ENCODE data around the gene PEX12. TPM values are rescaled to one million over a fixed set of nuclear protein-coding genes. Genes with fewer than 3 reads are reported as not detected.

Gene PEX12
- total and polyA plus RNA-seq, 2 donors (not counting 3 experiments of a cell fraction or from before 2014, with no cell fraction given): 3.4 to 4.5 TPM

- CTCF ChIA-PET: no interaction called here
- TF ChIP-seq POLR2A (IDR thresholded peaks at IDR 0.05; ENCODE audit: low read depth, low read length): no peak
- TF ChIP-seq JUN (IDR thresholded peaks at IDR 0.05; ENCODE audit: borderline replicate concordance, insufficient read depth, insufficient read length, low read depth): no peak
- TF ChIP-seq CTCF (IDR thresholded peaks at IDR 0.05; ENCODE audit: extremely low read depth in 1 of 2, insufficient read depth in 1 of 2, low read depth in 1 of 2, low read length in 2 of 2): no peak
- no peak for TF ChIP-seq MYC (IDR thresholded peaks at IDR 0.05; ENCODE audit: low read depth, low read length)
- TF ChIP-seq MAX (IDR thresholded peaks at IDR 0.05; ENCODE audit: insufficient read depth, insufficient read length): no peak
- no peak for TF ChIP-seq GATA2 (IDR thresholded peaks at IDR 0.05; ENCODE audit: insufficient read depth, insufficient read length, low read depth, low read length)
- no peak overlapping the region for H3K9ac ChIP-seq (replicated peaks; ENCODE audit: extremely low read depth, insufficient read depth, low read length)
- FAIRE-seq (no peak), DNase-seq (ENCODE audit: low read depth, low spot score) (no peak)
- H3K27me3 ChIP-seq (ENCODE audit: control insufficient read depth in 2 of 2, insufficient read depth in 2 of 2, low read length in 2 of 2): no peaks in the 10 kb centered on the region
- no peaks in the 10 kb centered on the region for H3K9me3 ChIP-seq (replicated peaks; ENCODE audit: control insufficient read depth, insufficient read depth, low read length)
- no peak overlapping the region for H3K4me3 ChIP-seq (replicated peaks in 1 of 3; ENCODE audit: insufficient read depth in 1 of 3, low read depth in 1 of 3, low read length in 3 of 3)
- no peaks in the 10 kb centered on the region for H4K20me1 ChIP-seq (replicated peaks; ENCODE audit: control insufficient read depth, extremely low read depth, insufficient read depth, low read length)
- H2AFZ ChIP-seq (ENCODE audit: low read depth, low read length): no peak overlapping the region
- POLR2A ChIA-PET: interaction anchor here (0.5 to 0.6 kb wide), 2 partner anchors 30 to 462 kb away, joined by 4 to 5 read pairs; no protein-coding TSS in a partner anchor
- no peak overlapping the region for H3K4me2 ChIP-seq (ENCODE audit: insufficient read depth, low read length)
- H3K4me1 ChIP-seq (ENCODE audit: control insufficient read depth, extremely low read depth, insufficient read depth, low read length): no peaks in the 10 kb centered on the region
- BruUV-seq (replicated peaks): no TSS peak
- H3K9me1 ChIP-seq (replicated peaks; ENCODE audit: control insufficient read depth, extremely low read depth, insufficient read depth, low read length): peaks cover 2% of the 10 kb centered on the region
- intact Hi-C loops (cut with micrococcal nuclease) (no loop called here), dilution Hi-C loops (cut with MboI; ENCODE audit: extremely low pct_ligation_motif_present, low sequenced_read_pairs) (loop anchor here (25.0 kb wide), 1 partner anchor 132 kb away; the partner anchor contains the start of gene RASL10B)
- peaks cover 6% of the 10 kb centered on the region for H3K79me2 ChIP-seq (ENCODE audit: control insufficient read depth, insufficient read depth, low read length)
- H3K27ac ChIP-seq (ENCODE audit: insufficient read depth, low read depth, low read length): no peak overlapping the region
- peaks cover 9 to 28% of the 10 kb centered on the region in 2 experiments for H3K36me3 ChIP-seq (ENCODE audit: control insufficient read depth in 2 of 2, extremely low read depth in 1 of 2, insufficient read depth in 2 of 2, low read length in 2 of 2)
Measured at GRCh38 chr17:35605678-35606077, 27.3 kb upstream of the PEX12 start.
